ENCODE data around the gene CDX1.
A peak's percentile ranks its signal among the peaks of the same experiment; 100 is the strongest.

Gene CDX1

DNA sequence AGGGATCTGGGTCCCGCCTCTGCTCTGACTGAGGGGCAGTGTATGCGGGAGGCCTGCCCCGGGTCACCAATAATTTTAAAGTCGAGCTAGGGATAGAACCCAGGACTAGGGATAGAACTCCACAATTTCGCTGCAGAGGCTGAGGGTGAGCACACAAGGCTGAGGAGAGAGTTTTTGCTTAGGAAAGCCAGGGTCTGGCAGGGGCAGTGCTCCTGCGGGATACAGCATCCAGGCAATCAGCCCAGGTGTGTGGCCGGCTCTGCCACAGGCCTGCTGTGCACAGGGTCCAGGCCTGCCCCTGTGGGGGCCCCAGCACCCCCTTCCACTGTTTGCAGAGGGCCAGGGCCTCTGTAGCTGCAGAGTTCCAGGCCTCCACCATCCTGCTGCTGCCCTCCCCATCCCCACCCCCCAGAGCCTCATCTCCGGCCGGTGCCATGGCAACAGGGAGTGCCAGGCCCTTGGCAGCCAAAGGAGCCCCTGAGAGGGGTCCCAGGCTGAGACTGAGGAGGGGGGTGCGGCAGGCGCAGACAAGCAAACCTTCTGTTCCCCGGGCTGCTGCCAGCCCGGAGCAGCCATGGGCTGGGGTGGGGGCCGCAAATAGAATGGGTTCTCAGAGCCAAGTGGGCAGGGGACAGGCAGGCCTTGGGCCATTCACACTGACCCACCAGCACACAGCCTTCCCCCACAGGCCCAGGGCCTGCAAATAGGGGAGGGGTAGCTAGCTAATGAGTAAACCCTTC, 19.5 kb upstream of the CDX1 start:
- DNase-seq (ENCODE audit: low spot score), result no peak

- DNase-seq (ENCODE audit: low spot score), result no peak
Observed at GRCh38 chr5:150147670-150148069, 18.9 kb upstream of the CDX1 start.

DNA sequence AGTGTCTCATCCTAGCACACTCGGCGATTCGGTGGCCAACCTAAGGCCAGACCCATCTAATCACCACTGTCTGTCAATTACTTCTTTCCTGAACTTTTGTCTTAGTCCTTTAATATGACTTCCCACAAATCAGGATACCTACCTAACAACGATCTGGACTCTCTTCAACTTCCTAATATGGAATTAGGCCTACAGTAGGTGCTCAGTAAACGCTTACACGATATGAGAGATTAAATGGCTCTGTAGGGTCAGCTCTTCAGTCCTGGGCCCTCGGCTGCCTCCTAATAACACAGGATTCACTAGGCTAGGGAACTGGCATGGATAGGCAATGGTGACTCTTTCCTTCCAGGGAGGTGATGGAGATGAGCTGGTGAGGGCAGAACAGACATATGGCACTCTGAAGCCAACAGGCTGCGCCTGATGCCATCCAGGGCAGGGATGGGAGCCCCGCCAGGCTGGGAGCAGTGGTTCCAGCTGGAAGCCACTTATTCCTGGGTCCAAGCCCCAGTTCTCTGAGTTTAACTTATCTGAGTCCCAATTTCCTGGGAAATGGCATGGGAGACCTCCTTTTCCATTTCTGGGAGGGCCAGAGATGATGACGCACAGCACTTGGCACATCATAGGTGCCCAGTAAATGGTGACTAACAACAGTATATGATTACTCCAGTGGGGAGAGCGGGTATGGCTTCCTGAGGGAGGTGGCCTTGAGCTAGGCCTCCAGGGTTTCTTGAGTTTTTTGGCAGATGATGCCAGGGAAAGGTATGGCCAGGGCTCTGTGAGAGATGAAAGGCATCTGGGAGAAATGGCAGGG, 18.3 kb upstream of the CDX1 start:
- no peak for DNase-seq (ENCODE audit: low spot score)

GRCh38 chr5:150149618-150150017, 17.0 kb upstream of the CDX1 start:
- no peak for DNase-seq (ENCODE audit: low spot score)

DNA sequence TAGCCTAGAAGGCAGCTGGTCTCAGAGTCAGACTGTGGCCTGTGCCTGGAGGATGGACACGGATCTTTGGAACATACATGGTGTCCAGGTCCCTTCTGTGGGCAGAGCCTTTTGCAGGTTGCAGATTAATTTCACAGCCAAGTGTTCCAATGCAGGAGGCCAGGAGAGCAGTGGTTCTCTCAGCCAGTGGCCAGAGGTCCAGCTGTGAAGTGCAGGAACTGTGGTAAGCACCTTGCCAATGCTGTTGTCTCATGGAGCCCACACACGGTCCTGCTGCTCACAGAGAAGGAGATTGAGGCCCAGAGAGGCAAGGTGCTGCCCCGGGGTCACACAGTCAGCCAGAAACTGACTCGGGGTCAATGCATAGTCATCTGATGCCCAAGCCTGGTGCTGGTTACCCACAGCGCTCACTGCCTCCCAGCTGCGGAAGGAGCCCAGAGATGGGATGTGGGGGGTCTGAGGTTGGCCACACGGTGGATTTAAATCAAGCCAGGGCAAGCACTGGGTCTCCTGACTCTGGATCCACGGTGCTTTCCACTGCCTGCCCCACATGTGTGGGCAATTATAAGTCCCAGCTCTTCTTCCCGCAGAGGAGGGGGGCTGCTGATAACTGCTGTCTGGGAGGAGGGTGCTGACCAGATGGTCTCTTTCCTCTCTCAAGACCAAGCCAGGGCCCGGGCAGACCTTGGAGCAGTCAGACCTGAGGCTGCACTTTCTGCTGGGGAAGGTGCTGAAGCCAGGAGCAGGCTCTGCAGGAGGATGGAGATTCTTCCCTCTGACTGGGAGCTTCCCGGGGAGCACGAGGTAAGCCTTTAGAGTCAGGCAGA, 13.7 kb upstream of the CDX1 start:
- no peak for DNase-seq (ENCODE audit: low spot score)

- no peak for DNase-seq (ENCODE audit: low spot score)
Observed at GRCh38 chr5:150153483-150153882, 13.1 kb upstream of the CDX1 start.

GRCh38 chr5:150153957-150154617, 12.5 kb upstream of the CDX1 start:
- DNase-seq (ENCODE audit: low spot score), result peak; percentile 8

DNA sequence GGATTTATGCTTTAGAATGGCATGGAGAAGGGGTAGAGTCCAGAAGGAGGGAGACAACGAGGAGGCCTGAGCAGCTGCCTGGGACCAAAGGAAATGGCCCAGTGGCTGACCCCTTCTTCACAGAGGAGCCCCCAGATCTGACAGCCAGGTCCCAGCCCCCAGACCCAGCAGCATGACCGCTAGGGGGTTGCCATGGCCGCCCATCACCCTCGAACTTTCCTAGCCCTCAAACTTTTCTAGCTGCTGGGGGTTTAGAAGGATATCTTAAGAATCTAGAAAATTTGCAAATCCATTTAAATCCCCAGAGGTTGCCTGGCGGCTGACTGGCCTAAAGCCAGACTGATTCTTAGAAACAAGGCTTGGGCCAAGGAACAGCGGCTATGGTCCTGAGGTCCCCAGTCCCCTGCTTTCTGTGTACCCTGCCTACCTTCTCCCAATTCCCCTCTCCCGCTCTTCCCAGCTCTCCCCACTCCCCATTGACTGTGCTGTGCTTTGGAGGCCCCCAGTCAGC, 11.9 kb upstream of the CDX1 start:
- no peak for DNase-seq (ENCODE audit: low spot score)

DNA sequence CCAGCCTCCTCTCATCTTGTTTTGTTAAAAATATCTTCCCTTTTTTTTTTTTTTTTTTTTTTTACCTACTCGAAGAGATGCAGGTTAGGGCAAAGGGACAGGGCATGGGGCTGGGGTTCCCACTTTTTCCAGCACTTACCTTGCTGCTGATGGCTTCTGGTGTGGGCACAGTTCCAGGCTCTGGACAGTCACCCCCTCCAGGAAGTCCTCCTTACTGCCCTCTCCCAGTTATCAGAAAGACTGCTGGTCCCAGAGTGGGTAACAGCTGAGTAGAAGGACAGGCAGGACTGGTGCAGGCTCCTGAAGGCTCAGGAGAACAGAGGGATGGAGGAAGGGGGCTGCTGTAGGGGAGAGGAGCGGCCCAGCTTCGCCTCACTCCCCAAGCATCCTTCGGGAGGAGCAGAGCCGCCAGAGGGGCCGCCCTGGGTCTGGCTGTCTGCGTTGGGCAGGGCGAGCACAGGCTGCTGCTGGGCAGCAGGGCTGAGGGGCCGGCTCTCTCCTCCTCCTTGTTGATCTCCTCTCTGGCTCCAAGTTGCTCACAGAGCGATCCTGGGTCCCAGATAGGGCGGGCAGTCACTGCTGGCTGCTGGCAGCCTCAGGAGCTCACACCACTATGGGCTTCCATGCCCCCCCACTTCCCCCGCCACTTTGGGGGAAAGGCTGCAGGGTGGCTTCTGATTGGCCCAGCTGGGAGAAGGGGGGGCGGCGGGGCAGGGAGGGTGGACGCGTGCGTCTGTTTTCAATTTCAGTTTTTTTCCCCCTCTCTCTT, 11.1 kb upstream of the CDX1 start, which contains the start of gene PDGFRB:
Gene PDGFRB (minus strand): TSS at position 588 of the 769 bp plus-strand sequence. CDS start 18,798 bp downstream, outside the sequence.
- no peak for DNase-seq (ENCODE audit: low spot score)

- no peak for DNase-seq (ENCODE audit: low spot score)
Observed at GRCh38 chr5:150156027-150156368, 10.6 kb upstream of the CDX1 start.

DNA sequence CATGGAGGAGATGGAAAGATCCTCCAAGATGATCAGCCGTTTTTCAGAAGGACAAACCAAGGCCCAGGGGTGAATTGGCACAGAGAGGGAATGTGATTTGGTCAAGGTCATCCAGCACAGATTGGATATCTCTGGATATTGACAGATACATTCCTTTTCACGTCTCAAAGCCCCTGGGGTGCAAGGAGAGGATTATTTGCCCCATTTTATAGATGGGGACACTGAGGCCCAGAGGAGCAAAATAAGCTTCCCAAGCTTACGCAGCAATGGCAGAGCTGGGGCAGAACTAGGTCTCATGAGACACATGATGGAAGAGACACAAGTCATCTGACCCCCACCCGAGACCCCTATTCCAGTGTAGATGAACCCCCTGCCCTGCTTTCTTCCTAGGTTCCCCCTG, 10.0 kb upstream of the CDX1 start:
- DNase-seq (ENCODE audit: low spot score), result no peak

DNA sequence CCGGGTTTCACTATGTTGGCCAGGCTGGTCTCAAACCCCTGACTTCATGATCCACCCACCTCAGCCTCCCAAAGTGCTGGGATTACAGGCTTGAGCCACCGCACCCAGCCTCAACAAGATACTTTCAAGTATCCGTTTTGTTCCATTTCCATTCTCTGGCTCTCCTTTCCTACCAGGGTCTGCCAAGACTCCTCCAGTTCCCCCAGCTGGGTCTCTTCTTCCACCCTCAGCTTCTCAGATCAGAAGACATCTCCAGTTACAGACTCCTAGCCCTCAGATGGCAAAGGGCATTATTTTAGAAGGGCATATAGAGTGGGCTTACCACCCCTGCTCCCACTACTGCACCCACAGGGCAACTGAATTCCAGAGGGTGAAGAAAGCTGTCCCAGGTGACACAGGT, 9.4 kb upstream of the CDX1 start:
- DNase-seq (ENCODE audit: low spot score), result no peak

GRCh38 chr5:150158170-150158949, 8.2 kb upstream of the CDX1 start:
- DNase-seq (ENCODE audit: low spot score), result no peak

- no peak for DNase-seq (ENCODE audit: low spot score)
Observed at GRCh38 chr5:150159031-150159430, 7.5 kb upstream of the CDX1 start.

DNA sequence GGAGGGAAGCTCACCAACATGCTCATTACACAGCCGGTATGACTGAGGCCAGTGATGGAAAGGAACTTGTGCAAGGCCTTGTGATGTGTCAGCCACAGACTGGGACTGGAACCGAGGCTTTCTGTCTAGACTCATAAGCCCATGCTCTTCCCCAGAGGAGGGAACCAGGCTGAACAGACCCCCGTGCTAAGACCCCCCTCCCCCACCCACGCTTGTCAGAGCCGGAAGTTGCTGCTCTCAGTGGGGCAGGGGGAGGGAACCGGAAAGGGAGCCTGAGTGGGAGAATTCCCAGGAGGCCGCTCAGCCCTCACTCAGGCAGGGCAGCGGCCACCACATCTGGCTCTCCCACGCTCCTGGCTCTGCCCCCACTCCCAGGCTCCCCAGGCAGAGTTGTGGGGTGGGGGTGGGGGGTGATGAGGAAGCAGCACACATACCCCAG, 6.8 kb upstream of the CDX1 start:
- no peak for DNase-seq (ENCODE audit: low spot score)

GRCh38 chr5:150160448-150161081, 6.0 kb upstream of the CDX1 start:
- no peak for DNase-seq (ENCODE audit: low spot score)

- DNase-seq (ENCODE audit: low spot score), result peak; percentile 66
Observed at GRCh38 chr5:150161242-150162141, 5.1 kb upstream of the CDX1 start.

- DNase-seq (ENCODE audit: low spot score), result no peak
Observed at GRCh38 chr5:150162142-150162513, 4.5 kb upstream of the CDX1 start.

GRCh38 chr5:150163035-150163434, 3.5 kb upstream of the CDX1 start:
- no peak for DNase-seq (ENCODE audit: low spot score)
